Neural crest cell (in vitro differentiated cells): ENCODE results near the gene ZNF565. TPM values are rescaled to one million over a fixed set of nuclear protein-coding genes. Genes with fewer than 3 reads are reported as not detected.

Experiments used
- DNase-seq: peaks from one replicate; pipeline ENCODE4 v3.0.0; 2021; ENCODE audit warnings: low read depth, mixed read lengths, low spot score
- H3K27ac Mint-ChIP-seq: one replicate; pipeline ENCODE4 v1.8.0; 2021; ENCODE audit warnings: mild to moderate bottlenecking, mixed read lengths; ENCODE audit not compliant: unreplicated experiment
- H3K27me3 Mint-ChIP-seq: 2 replicates; pipeline ENCODE4 v1.8.0; 2021; ENCODE audit warnings: low read depth, mild to moderate bottlenecking, mixed read lengths
- H3K36me3 Mint-ChIP-seq: 2 replicates; pipeline ENCODE4 v1.8.0; 2021; ENCODE audit warnings: low read depth, mild to moderate bottlenecking, mixed read lengths
- H3K4me1 Mint-ChIP-seq: 2 replicates; pipeline ENCODE4 v1.8.0; 2021; ENCODE audit warnings: mixed read lengths
- H3K4me3 Mint-ChIP-seq: one replicate; pipeline ENCODE4 v1.8.0; 2021; ENCODE audit warnings: mild to moderate bottlenecking, mixed read lengths
- H3K9me3 Mint-ChIP-seq: 2 replicates; pipeline ENCODE4 v1.8.0; 2021; ENCODE audit warnings: mixed read lengths
- total RNA-seq: library from RNA; stranded (reverse); gene quantifications from 2 replicates; pipeline ENCODE4 v1.2.1, GENCODE V29; 2021
- TF ChIP-seq, protein P1 (sequence below): fragments of 200-600 bp; sonication (generic); conservative IDR thresholded peaks from 2 replicates; pipeline ENCODE4 v1.5.0; 2021; ENCODE audit warnings: antibody characterized with exemption, mild to moderate bottlenecking

Gene ZNF565
- total RNA-seq, 1 donor from 2014 or later: 5.6 TPM

GRCh38 chr19:36225219-36225892 lies 10.9 kb upstream of the ZNF565 start:
- no peaks in the 10 kb centered on the region for H3K27me3 Mint-ChIP-seq
- TF ChIP-seq, protein P1, sequence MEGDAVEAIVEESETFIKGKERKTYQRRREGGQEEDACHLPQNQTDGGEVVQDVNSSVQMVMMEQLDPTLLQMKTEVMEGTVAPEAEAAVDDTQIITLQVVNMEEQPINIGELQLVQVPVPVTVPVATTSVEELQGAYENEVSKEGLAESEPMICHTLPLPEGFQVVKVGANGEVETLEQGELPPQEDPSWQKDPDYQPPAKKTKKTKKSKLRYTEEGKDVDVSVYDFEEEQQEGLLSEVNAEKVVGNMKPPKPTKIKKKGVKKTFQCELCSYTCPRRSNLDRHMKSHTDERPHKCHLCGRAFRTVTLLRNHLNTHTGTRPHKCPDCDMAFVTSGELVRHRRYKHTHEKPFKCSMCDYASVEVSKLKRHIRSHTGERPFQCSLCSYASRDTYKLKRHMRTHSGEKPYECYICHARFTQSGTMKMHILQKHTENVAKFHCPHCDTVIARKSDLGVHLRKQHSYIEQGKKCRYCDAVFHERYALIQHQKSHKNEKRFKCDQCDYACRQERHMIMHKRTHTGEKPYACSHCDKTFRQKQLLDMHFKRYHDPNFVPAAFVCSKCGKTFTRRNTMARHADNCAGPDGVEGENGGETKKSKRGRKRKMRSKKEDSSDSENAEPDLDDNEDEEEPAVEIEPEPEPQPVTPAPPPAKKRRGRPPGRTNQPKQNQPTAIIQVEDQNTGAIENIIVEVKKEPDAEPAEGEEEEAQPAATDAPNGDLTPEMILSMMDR: no peak
- DNase-seq: no peak
- peaks cover 12% of the 10 kb centered on the region for H3K4me1 Mint-ChIP-seq
- peaks cover 31% of the 10 kb centered on the region for H3K36me3 Mint-ChIP-seq
- no peaks in the 10 kb centered on the region for H3K9me3 Mint-ChIP-seq
- H3K27ac Mint-ChIP-seq: no peak overlapping the region
- H3K4me3 Mint-ChIP-seq: no peak overlapping the region

DNA sequence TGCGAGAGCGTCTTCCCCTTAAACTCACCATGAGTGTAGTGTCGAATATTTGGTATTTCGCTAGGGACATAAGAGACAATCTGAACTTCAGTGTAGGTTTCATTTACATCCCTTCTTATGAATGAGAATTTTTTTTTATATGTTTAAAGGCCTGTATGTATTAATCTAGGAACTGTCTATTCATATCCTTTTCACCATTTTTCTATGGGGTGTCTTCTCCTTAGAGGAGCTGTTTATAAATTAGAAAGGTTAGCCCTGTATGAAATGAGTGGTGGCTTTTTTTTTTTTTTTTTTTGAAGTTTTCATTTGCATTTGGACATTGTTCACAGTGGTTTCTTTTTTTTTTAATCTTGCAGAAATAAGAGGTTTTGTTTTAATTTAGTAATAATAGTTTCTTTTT lies 8.0 kb upstream of the ZNF565 start:
- no peaks in the 10 kb centered on the region for H3K27me3 Mint-ChIP-seq
- DNase-seq: no peak
- no peak overlapping the region for H3K27ac Mint-ChIP-seq
- H3K4me1 Mint-ChIP-seq: peaks cover 22% of the 10 kb centered on the region
- H3K36me3 Mint-ChIP-seq: peaks cover 26% of the 10 kb centered on the region
- H3K9me3 Mint-ChIP-seq: no peaks in the 10 kb centered on the region
- H3K4me3 Mint-ChIP-seq: no peak overlapping the region
- TF ChIP-seq, protein P1: no peak

- DNase-seq: no peak
- H3K9me3 Mint-ChIP-seq: no peaks in the 10 kb centered on the region
- peak overlapping the region; percentile 24 for H3K4me3 Mint-ChIP-seq
- TF ChIP-seq, protein P1: no peak
- H3K27ac Mint-ChIP-seq: peak overlapping the region; percentile 81
- H3K4me1 Mint-ChIP-seq: peaks cover 30% of the 10 kb centered on the region
- no peaks in the 10 kb centered on the region for H3K27me3 Mint-ChIP-seq
- H3K36me3 Mint-ChIP-seq: peaks cover 30% of the 10 kb centered on the region
These were observed 7.0 kb upstream of the ZNF565 start for GRCh38 chr19:36221474-36221873.

DNA sequence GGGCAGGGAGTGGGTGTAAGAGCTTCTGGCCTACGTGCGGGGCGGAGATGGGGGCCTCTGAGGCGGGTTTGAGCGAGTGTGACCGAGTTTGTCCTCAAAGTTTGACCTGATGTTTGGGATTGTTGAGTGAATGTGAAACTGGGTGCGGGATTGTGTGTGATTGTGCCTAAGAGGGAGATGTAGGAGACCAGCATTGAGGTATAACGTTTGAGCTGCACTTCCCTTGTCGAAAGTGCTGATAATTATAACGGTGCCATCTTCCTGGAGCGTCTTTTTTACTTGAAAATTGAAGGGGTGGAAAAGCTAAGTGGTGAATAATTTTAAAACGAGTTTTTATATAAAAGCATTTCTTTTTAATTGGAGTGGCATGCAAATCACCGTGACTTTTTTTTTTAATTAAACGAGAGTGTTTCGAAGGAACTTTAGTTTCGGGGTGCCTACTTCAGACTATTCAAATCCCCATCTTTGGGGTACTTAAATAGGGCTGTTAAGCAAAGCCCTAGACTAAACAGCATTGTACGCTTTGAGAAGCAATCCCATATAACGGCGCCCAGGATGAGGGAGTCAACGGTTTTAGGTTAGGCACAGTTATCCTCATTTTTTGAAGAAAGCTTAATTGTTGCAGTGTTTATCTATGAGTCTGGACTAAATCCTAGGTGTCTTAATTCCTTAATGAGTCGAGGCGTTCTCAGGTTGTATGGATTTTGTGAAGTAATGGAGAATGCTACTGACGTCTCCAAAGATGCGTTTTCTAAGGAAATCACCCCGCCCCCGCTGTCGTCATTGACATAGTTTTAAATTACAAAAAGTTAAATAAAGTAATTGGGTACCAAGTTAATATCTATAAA lies 1.0 kb upstream of the ZNF565 start:
- Mint-ChIP-seq H3K27me3 (no peaks in the 10 kb centered on the region), H3K9me3 (no peaks in the 10 kb centered on the region), H3K4me1 (peaks cover 24% of the 10 kb centered on the region), H3K27ac (peak overlapping the region; percentile 96), H3K4me3 (no peak overlapping the region), H3K36me3 (peaks cover 13% of the 10 kb centered on the region)
- peak; percentile 7 for DNase-seq
- TF ChIP-seq, protein P1: no peak

- Mint-ChIP-seq H3K27ac (no peak overlapping the region), H3K36me3 (peaks cover 4% of the 10 kb centered on the region), H3K9me3 (no peaks in the 10 kb centered on the region), H3K27me3 (no peaks in the 10 kb centered on the region), H3K4me1 (peaks cover 13% of the 10 kb centered on the region), H3K4me3 (peak overlapping the region; percentile 72)
- no peak for DNase-seq
- TF ChIP-seq, protein P1: no peak
These were observed 1.6 kb downstream of the ZNF565 start for GRCh38 chr19:36212895-36213294.
